Motor neuron (in vitro differentiated cells): ENCODE data around the gene S100A13. TPM values are rescaled to one million over a fixed set of nuclear protein-coding genes. Genes with fewer than 3 reads are reported as not detected.
"Not testable (repeated sequence)": the region's sequence is repeated elsewhere in the genome, so short reads cannot be mapped to it uniquely, and the experiment has no call there.

Source experiments
- ATAC-seq, 8 experiments: fragments of 200-7000 bp; cut with Tn5 transposase; replicated peaks in 6 of 8; 2 replicates each; pipeline ENCODE4 v1.8.0; 2021; ENCODE audit warnings: mild to moderate bottlenecking in 8 of 8, moderate library complexity in 8 of 8
- H3K27ac ChIP-seq, 2 donors: fragments of 250-450 bp; sonication (Bioruptor Pico); 2 replicates each; pipeline ENCODE4 v1.9.0; 2021; ENCODE audit warnings: antibody characterized with exemption in 2 of 2, mild to moderate bottlenecking in 2 of 2, moderate library complexity in 1 of 2
- H3K4me1 ChIP-seq, 2 donors: fragments of 250-450 bp; sonication (Bioruptor Pico); replicated peaks in 1 of 2; 2 replicates each; pipeline ENCODE4 v1.6.1; 2021; ENCODE audit warnings: antibody characterized with exemption in 2 of 2, mild to moderate bottlenecking in 2 of 2, moderate library complexity in 1 of 2
- H3K4me3 ChIP-seq, 5 donors: fragments of 250-450 bp; sonication (Bioruptor Pico); 2 replicates each; pipeline ENCODE4 v1.9.0; 2021; ENCODE audit warnings: antibody characterized with exemption in 5 of 5, mild to moderate bottlenecking in 5 of 5, moderate library complexity in 4 of 5
- WGBS, 10 experiments: fragments of 450-650 bp; shearing (Covaris generic); methylation state at CpG; one replicate each; pipeline ENCODE4 v1.0.0; 2022; 5-methylcytosine and 5-hydroxymethylcytosine counted together
- in situ Hi-C, 9 experiments: fragments of 400-800 bp; cut with MboI; loops; one replicate each; pipeline ENCODE4 v1.15.0; 2021; ENCODE audit warnings: low sequenced_read_pairs in 9 of 9, low pct_unique_long_range_greater_than_20kb in 2 of 9; ENCODE audit not compliant: unreplicated experiment in 9 of 9
- total RNA-seq, 8 experiments: library from RNA; unstranded; fragments of 300-600 nt; gene quantifications; 2 replicates each; pipeline versions ENCODE4 v1.2.3 to v1.2.4, GENCODE V29; 2022

Gene S100A13
- 100 to 1,000 TPM in 2 of 8 experiments, 10 to 100 TPM in 6; 44.1 to 224 (median 59.6) TPM for total RNA-seq

- ATAC-seq, result peak; percentile 82 to 95 (median 87)
- H3K27ac ChIP-seq, result peak within 1 kb of the TSS; percentile 27 to 74
- peak within 1 kb of the TSS; percentile 11 to 31 (median 29) for H3K4me3 ChIP-seq
- 0 to 37% (median 0%) methylated on average over 1 to 12 of the region's 28 CpGs; no CpG with 5 or more reads in 3 of the 10 experiments for WGBS, 10 experiments
- in situ Hi-C loops, result loop anchor here in 3 of 9 experiments (25.0 kb wide), 1 partner anchor 115 kb away; no protein-coding TSS in a partner anchor
- peaks cover 19 to 26% of the 10 kb centered on the region in 2 donors for H3K4me1 ChIP-seq
Measured at GRCh38 chr1:153626904-153627714, at the start of gene S100A13. S100A13 (minus strand) TSS chr1:153627505; CDS start chr1:153626472, 1,033 bp downstream.

DNA sequence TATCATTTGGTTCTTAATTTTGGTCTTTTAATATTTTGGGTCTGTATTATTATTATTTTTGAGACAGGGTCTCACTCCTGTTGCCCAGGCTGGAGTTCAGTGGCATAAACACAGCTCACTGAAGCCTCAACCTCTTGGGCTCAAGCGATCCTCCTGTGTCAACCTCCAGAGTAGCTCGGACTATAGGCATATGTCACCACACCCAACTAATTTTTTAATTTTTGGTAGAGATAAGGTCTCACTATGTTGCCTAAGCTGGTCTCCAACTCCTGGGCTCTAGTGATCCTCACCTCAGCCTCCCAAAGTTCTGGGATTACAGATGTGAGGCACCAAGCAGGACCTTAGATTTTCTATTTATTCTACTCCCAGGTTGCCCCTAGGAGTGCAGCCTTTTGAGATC is 46.2 kb upstream of the S100A13 start:
- 83 to 100% (median 100%) methylated on average over 1 to 2 of the region's 2 CpGs; no CpG with 5 or more reads in 3 of the 10 experiments for WGBS, 10 experiments
- H3K4me3 ChIP-seq, result no peak overlapping the region
- in situ Hi-C loops, result loop anchor here in 3 of 9 experiments (10.0 to 25.0 kb wide), 3 partner anchors 289 to 314 kb away; partner anchors contain the start of genes JTB (in 2 of the 3), CREB3L4 (in 1 of the 3), CRTC2 (in 1 of the 3) and RAB13 (in 1 of the 3)
- H3K4me1 ChIP-seq, result peaks cover 15% of the 10 kb centered on the region in 2 donors
- no peak overlapping the region for H3K27ac ChIP-seq
- no peak for ATAC-seq

DNA sequence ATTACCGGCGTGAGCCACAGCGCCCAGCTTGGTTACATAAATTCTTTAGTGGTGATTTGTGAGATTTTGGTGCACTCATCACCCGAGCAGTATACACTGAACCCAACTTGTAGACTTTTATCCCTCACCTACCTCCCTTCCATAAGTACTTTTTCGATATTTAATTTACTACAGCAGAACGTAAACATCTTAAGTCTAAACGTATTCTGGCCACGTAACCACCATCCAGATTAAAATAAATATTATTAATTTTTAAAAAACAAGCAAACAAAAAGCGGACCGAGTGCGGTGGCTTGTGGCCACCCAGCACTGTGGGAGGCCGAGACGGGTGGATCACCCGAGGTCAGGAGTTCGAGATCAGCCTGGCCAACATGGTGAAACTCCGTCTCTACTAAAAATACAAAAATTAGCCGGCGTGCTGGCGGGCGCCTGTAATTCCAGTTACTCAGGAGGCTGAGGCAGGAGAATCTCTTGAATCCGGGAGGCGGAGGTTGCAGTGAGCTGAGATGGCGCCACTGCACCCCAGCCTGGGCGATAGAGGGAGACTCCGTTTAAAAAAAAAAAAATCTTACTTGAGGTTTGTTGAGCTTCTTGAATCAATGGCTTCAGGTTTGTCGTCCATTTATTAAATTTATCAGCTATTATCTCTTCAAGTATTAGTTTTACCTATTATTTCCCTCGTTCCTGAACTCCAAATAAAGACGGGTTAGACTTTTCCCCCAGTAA is 44.5 kb upstream of the S100A13 start:
- peak in 3 of 8 experiments; percentile 50 to 55 (median 52) for ATAC-seq
- peak overlapping the region; percentile 34 to 52 for H3K27ac ChIP-seq
- 15 to 22% (median 17%) methylated on average over 6 to 28 of the region's 28 CpGs for WGBS, 10 experiments
- in situ Hi-C loops, result loop anchor here in 3 of 9 experiments (10.0 to 25.0 kb wide), 3 partner anchors 291 to 316 kb away; partner anchors contain the start of genes JTB (in 2 of the 3), CREB3L4 (in 1 of the 3), CRTC2 (in 1 of the 3) and RAB13 (in 1 of the 3)
- H3K4me3 ChIP-seq, result peak overlapping the region; percentile 37 to 51 (median 41)
- H3K4me1 ChIP-seq, result not testable (repeated sequence)

- in situ Hi-C loops, result loop anchor here in 3 of 9 experiments (10.0 to 25.0 kb wide), 3 partner anchors 291 to 316 kb away; partner anchors contain the start of genes JTB (in 2 of the 3), CREB3L4 (in 1 of the 3), CRTC2 (in 1 of the 3) and RAB13 (in 1 of the 3)
- Histone ChIP-seq H3K27ac (peak within 1 kb of the TSS; percentile 89 to 90), H3K4me1 (peaks cover 8 to 9% of the 10 kb centered on the region in 2 donors), H3K4me3 (peak within 1 kb of the TSS; percentile 65 to 87 (median 76))
- ATAC-seq, result peak; percentile 91 to 95 (median 92)
- 0 to 5% (median 1%) methylated on average over 4 to 32 of the region's 35 CpGs for WGBS, 10 experiments
Measured at GRCh38 chr1:153670859-153671627, 43.7 kb upstream of the S100A13 start, which contains the start of gene ILF2. ILF2 (minus strand) TSS chr1:153670993; CDS start chr1:153670922, 71 bp downstream.

GRCh38 chr1:153670257-153670858 is 43.1 kb upstream of the S100A13 start:
- Histone ChIP-seq H3K4me3 (peak overlapping the region; percentile 65 to 87 (median 76)), H3K27ac (peak overlapping the region; percentile 89 to 90), H3K4me1 (peaks cover 8 to 9% of the 10 kb centered on the region in 2 donors)
- in situ Hi-C loops, result loop anchor here in 3 of 9 experiments (10.0 to 25.0 kb wide), 3 partner anchors 292 to 317 kb away; partner anchors contain the start of genes JTB (in 2 of the 3), CREB3L4 (in 1 of the 3), CRTC2 (in 1 of the 3) and RAB13 (in 1 of the 3)
- ATAC-seq, result peak in 3 of 8 experiments; percentile 4 to 9 (median 4)
- WGBS, 10 experiments, result 0 to 7% (median 3%) methylated on average over 3 to 10 of the region's 22 CpGs; no CpG with 5 or more reads in 3 of the 10 experiments

DNA sequence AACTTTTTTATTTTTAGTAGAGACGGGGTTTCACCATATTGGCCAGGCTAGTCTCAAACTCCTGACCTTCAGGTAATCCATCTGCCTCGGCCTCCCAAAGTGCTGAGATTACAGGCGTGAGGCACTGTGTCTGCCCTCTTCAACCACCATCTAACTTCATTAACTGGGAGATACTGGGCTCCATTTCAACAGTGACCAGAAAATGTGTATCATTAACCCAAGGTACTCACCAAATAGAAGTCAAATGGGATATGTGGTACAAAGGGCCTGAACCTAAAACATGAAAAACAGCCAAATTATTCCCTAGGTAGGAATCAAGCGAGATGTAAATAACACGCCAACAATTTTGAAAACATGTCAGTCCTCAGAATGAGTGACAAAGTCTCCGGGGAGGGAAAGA is 42.3 kb upstream of the S100A13 start:
- H3K4me3 ChIP-seq, result peak overlapping the region; percentile 65 to 87 (median 76)
- no peak for ATAC-seq
- peaks cover 8 to 9% of the 10 kb centered on the region in 2 donors for H3K4me1 ChIP-seq
- in situ Hi-C loops, result loop anchor here in 3 of 9 experiments (10.0 to 25.0 kb wide), 3 partner anchors 293 to 318 kb away; partner anchors contain the start of genes JTB (in 2 of the 3), CREB3L4 (in 1 of the 3), CRTC2 (in 1 of the 3) and RAB13 (in 1 of the 3)
- no peak overlapping the region for H3K27ac ChIP-seq
- 53 to 93% (median 75%) methylated on average over 1 to 6 of the region's 6 CpGs for WGBS, 10 experiments

DNA sequence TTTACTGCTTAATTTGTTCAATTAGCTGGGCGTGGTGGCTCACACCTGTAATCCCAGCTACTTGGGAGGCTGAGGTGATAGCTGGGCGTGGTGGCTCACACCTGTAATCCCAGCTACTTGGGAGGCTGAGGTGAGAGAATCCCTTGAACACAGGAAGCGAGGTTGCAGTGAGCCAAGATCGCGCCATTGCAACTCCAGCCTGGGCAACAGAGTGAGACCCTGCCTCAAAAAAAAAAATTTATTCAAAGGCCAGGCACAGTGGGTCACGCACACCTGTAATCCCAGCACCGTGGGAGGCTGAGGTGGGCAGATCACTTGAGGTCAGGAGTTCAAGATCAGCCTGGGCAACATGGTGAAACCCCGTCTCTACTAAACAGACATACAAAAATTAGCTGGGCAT is 41.4 kb upstream of the S100A13 start:
- H3K4me1 ChIP-seq, H3K4me3 ChIP-seq, H3K27ac ChIP-seq, ATAC-seq: not testable (repeated sequence)
- in situ Hi-C loops, result loop anchor here in 2 of 9 experiments (25.0 kb wide), 2 partner anchors 294 to 319 kb away; partner anchors contain the start of genes CREB3L4 (in 1 of the 2), CRTC2 (in 1 of the 2), JTB (in 1 of the 2) and RAB13 (in 1 of the 2)
- 90 to 100% (median 100%) methylated on average over 1 to 7 of the region's 8 CpGs; no CpG with 5 or more reads in 2 of the 10 experiments for WGBS, 10 experiments

- H3K27ac ChIP-seq, result no peak overlapping the region
- no peak overlapping the region for H3K4me3 ChIP-seq
- peaks cover 8 to 9% of the 10 kb centered on the region in 2 donors for H3K4me1 ChIP-seq
- WGBS, 10 experiments, result 79 to 100% (median 95%) methylated on average over 1 to 4 of the region's 4 CpGs; no CpG with 5 or more reads in 1 of the 10 experiments
- in situ Hi-C loops, result loop anchor here in 2 of 9 experiments (25.0 kb wide), 2 partner anchors 295 to 320 kb away; partner anchors contain the start of genes CREB3L4 (in 1 of the 2), CRTC2 (in 1 of the 2), JTB (in 1 of the 2) and RAB13 (in 1 of the 2)
- no peak for ATAC-seq
Measured at GRCh38 chr1:153667439-153667838, 40.1 kb upstream of the S100A13 start.

- H3K27ac ChIP-seq, result no peak overlapping the region
- WGBS, 10 experiments, result 70 to 100% (median 98%) methylated on average over 1 to 5 of the region's 5 CpGs; no CpG with 5 or more reads in 1 of the 10 experiments
- in situ Hi-C loops, result loop anchor here in 2 of 9 experiments (25.0 kb wide), 2 partner anchors 299 to 324 kb away; partner anchors contain the start of genes CREB3L4 (in 1 of the 2), CRTC2 (in 1 of the 2), JTB (in 1 of the 2) and RAB13 (in 1 of the 2)
- H3K4me1 ChIP-seq, result peaks cover 8 to 16% of the 10 kb centered on the region in 2 donors
- no peak overlapping the region for H3K4me3 ChIP-seq
- no peak for ATAC-seq
Measured at GRCh38 chr1:153663211-153663610, 35.9 kb upstream of the S100A13 start.

DNA sequence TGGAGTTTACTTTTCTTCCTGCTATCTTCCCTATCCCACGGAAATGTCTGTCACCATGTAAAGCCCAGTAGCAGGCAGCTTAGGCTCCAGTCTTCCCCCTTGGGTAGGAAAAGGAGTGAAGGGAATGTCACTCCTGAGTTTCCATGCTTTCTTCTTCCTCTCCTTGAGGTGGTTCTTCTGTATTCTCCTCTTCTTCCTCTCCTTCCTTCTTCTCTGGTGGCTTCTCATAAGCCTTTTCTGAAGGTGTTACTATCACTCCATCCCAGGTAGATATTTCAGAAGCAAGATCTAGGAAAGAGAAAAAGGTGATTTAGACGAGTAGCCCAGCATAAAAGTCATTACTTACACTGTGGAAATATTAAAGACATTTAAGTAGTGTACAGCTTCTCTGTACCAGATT is 35.0 kb upstream of the S100A13 start:
- Histone ChIP-seq H3K4me3 (no peak overlapping the region), H3K4me1 (peaks cover 8 to 17% of the 10 kb centered on the region in 2 donors), H3K27ac (no peak overlapping the region)
- no peak for ATAC-seq
- in situ Hi-C loops, result loop anchor here in 2 of 9 experiments (25.0 kb wide), 2 partner anchors 300 to 325 kb away; partner anchors contain the start of genes CREB3L4 (in 1 of the 2), CRTC2 (in 1 of the 2), JTB (in 1 of the 2) and RAB13 (in 1 of the 2)
- WGBS, 10 experiments, result 29 to 100% (median 100%) methylated on average over 1 to 2 of the region's 2 CpGs; no CpG with 5 or more reads in 1 of the 10 experiments
